BLaER1 treated with 17β-estradiol and CSF1 and Interleukin-3, amounts not matched to agents 10 nM and 100 nM (cell line): Measurements from ENCODE around the gene MYO1D.

Experiments
- H3K27ac ChIP-seq, 11 experiments: shearing (Covaris generic); formaldehyde crosslinking; 2 replicates each; pipeline ENCODE4 v1.8.1; 2022
- H3K27me3 ChIP-seq, 11 experiments: shearing (Covaris generic); formaldehyde crosslinking; 2 replicates each; pipeline ENCODE4 v1.8.1; 2022
- H3K36me3 ChIP-seq, 11 experiments: shearing (Covaris generic); formaldehyde crosslinking; 2 replicates each; pipeline ENCODE4 v1.8.1; 2022
- H3K4me1 ChIP-seq, 10 experiments: shearing (Covaris generic); formaldehyde crosslinking; 2 replicates each; pipeline ENCODE4 v1.8.1; 2022
- H3K4me2 ChIP-seq, 11 experiments: shearing (Covaris generic); formaldehyde crosslinking; 2 replicates each; pipeline ENCODE4 v1.8.1; 2022
- H3K4me3 ChIP-seq, 10 experiments: shearing (Covaris generic); formaldehyde crosslinking; 2 replicates each; pipeline ENCODE4 v1.8.1; 2022
- H3K9ac ChIP-seq, 11 experiments: shearing (Covaris generic); formaldehyde crosslinking; 2 replicates each; pipeline ENCODE4 v1.8.1; 2022
- H3K9me3 ChIP-seq, 11 experiments: shearing (Covaris generic); formaldehyde crosslinking; replicated peaks in 1 of 11; 2 replicates each; pipeline ENCODE4 v1.8.1; 2022
- H4K20me1 ChIP-seq, 11 experiments: shearing (Covaris generic); formaldehyde crosslinking; 2 replicates each; pipeline ENCODE4 v1.8.1; 2022
- Cebpa-rat ChIP-seq, 11 experiments: shearing (Covaris generic); IDR thresholded peaks; 2 replicates each; pipeline ENCODE4 v1.8.1; 2022

Gene MYO1D

DNA sequence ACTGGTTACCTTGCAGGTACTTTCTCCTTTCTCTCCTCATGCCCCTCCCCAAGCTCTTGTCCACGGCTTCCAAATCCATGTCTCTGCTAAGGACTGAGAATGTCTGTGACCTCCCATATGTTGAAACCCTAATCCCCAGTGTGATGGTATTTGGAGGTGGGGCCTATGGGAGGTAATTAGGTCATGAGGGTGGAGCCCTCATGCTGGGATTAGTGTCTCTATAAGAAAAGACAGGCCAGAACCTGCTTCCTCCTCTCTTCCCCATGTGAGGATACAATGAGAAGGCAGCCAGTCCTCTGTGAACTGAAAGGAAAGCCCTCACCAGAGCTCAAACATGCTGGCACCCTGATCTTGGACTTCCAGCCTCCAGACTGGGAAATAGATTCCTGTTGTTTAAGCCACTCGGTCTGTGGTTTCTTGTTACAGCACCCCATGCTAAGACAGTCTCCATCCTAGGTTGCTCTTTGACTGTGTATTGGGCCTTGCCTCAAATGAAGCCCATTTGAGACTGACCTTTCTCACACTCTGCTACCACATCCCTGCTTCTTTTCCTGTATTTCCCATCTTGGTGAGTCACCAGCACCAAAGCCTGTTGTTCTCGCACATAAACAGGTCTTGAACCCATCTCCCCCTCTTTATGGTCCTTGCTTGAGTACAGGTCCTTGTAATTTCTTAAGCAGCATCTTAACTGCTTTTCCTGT lies 255.2 kb downstream of the MYO1D start:
- Histone ChIP-seq H3K36me3 (no peaks in the 10 kb centered on the region), H4K20me1 (no peaks in the 10 kb centered on the region), H3K9ac (no peak overlapping the region), H3K4me3 (no peak overlapping the region), H3K4me2 (no peak overlapping the region), H3K4me1 (no peaks in the 10 kb centered on the region), H3K27me3 (no peaks in the 10 kb centered on the region), H3K9me3 (no peaks in the 10 kb centered on the region), H3K27ac (no peak overlapping the region)
- no peak for TF ChIP-seq Cebpa-rat (IDR thresholded peaks at IDR 0.05)

- H3K27ac ChIP-seq = no peak overlapping the region
- H3K4me2 ChIP-seq = no peak overlapping the region
- no peaks in the 10 kb centered on the region for H3K4me1 ChIP-seq
- H3K4me3 ChIP-seq = no peak overlapping the region
- H3K36me3 ChIP-seq = no peaks in the 10 kb centered on the region
- no peak for TF ChIP-seq Cebpa-rat (IDR thresholded peaks at IDR 0.05)
- H4K20me1 ChIP-seq = no peaks in the 10 kb centered on the region
- H3K9me3 ChIP-seq = no peaks in the 10 kb centered on the region
- H3K27me3 ChIP-seq = no peaks in the 10 kb centered on the region
- no peak overlapping the region for H3K9ac ChIP-seq
These were observed 261.6 kb downstream of the MYO1D start for GRCh38 chr17:32615326-32615725.

DNA sequence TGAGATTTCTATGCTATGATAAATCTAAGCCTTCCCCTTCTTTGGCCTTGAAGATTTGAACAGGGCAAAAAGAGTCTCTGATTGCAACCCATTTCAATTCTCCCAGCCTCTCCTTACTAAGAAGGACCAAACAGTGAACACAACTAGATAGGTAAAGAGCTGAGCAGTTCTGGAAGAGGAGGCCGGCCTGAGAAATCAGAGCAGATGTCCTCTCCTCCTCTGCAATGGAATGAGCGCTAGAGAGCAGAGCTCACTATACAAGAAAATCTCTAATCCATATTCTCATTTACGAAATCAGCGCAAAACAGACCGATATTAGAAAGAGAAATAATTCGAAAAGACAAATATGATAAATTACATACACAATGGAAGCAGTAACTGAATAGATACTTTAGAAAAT lies 266.0 kb downstream of the MYO1D start:
- Histone ChIP-seq H3K36me3 (no peaks in the 10 kb centered on the region), H4K20me1 (no peaks in the 10 kb centered on the region), H3K4me2 (no peak overlapping the region), H3K9ac (no peak overlapping the region), H3K9me3 (peaks cover 0 to 6% (median 0%) of the 10 kb centered on the region in 11 experiments; a peak in 4 of 22 replicates), H3K4me3 (no peak overlapping the region), H3K27me3 (no peaks in the 10 kb centered on the region), H3K4me1 (peaks cover 0 to 10% (median 8%) of the 10 kb centered on the region in 10 experiments; a peak in 16 of 20 replicates), H3K27ac (no peak overlapping the region)
- TF ChIP-seq Cebpa-rat (IDR thresholded peaks at IDR 0.05) = no peak

DNA sequence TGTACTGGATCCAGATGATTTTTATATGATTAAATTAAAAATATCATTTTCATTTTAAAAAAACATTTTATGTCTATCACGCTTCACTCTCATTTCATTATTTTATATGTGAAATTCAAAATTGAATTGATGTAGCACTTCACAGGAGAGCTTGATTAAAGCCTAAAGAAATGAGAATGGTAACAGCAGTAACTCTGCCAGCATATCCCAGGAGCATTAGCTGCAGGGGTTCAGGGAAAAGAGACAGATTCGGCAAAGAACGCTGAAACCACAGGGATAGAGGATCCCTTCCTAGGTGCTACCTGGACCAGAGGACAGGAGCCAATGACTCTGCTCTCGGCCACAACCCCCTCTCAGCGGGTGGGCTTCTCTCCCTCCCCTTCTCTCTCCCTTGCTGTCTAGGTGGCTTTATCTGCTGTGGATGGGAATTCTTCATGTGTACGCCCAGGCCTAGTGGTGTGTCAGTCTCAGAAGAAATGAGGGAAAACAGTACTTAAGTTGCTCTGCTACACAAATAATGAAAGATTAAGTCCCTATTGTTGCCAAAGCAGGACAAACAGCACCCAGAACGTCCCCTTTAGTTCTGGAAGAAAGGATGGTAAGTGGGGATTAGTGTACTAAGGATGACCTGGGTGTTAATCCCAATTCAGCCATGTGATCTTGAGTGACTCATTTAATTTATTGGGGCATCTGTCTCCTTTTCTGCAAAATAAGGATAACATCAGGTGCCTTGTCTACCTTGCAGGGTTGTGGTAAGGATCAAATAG lies 266.9 kb downstream of the MYO1D start:
- Histone ChIP-seq H3K9me3 (peaks cover 0 to 6% (median 0%) of the 10 kb centered on the region in 11 experiments; a peak in 4 of 22 replicates), H3K4me2 (no peak overlapping the region), H4K20me1 (no peaks in the 10 kb centered on the region), H3K9ac (no peak overlapping the region), H3K27me3 (no peaks in the 10 kb centered on the region), H3K27ac (no peak overlapping the region; a peak in 1 of 22 replicates), H3K36me3 (no peaks in the 10 kb centered on the region), H3K4me3 (no peak overlapping the region), H3K4me1 (peaks cover 0 to 10% (median 8%) of the 10 kb centered on the region in 10 experiments; a peak in 16 of 20 replicates)
- no peak for TF ChIP-seq Cebpa-rat (IDR thresholded peaks at IDR 0.05)

DNA sequence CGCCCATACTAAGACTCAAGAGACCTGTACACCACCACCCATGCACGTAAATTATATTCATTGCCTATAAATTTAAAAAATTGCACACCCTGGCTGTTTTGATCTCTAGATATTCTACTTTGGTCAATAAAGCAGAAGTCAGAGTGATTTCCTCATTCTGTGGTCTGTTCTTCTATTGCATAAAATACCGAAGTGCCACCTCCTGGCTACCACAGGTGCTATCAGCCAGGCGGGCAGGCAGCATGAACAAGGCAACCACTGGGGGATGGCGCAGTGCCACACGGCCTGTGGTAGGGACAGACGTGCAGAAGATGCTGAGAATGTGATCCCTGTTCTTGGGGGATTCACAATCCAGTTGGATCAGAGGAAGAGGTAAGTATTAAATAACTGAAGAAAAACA lies 267.8 kb downstream of the MYO1D start:
- H3K36me3 ChIP-seq = no peaks in the 10 kb centered on the region
- H4K20me1 ChIP-seq = no peaks in the 10 kb centered on the region
- H3K4me2 ChIP-seq = peak overlapping the region in 9 of 11 experiments; percentile 2 to 54 (median 11); a peak in 10 of 22 replicates
- peaks cover 0 to 10% (median 8%) of the 10 kb centered on the region in 10 experiments; a peak in 16 of 20 replicates for H3K4me1 ChIP-seq
- H3K9me3 ChIP-seq = peaks cover 0 to 6% (median 0%) of the 10 kb centered on the region in 11 experiments; a peak in 4 of 22 replicates
- peak overlapping the region in 3 of 11 experiments; percentile 11 to 49 (median 22); a peak in 4 of 22 replicates for H3K27ac ChIP-seq
- no peaks in the 10 kb centered on the region for H3K27me3 ChIP-seq
- no peak overlapping the region for H3K9ac ChIP-seq
- TF ChIP-seq Cebpa-rat (IDR thresholded peaks at IDR 0.05) = peak in 4 of 11 experiments; percentile 21 to 70 (median 45); a peak in 5 of 22 replicates
- no peak overlapping the region for H3K4me3 ChIP-seq

GRCh38 chr17:32608267-32608666 lies 268.7 kb downstream of the MYO1D start:
- Histone ChIP-seq H3K9me3 (peaks cover 0 to 6% (median 0%) of the 10 kb centered on the region in 11 experiments; a peak in 4 of 22 replicates), H3K4me3 (no peak overlapping the region)
- TF ChIP-seq Cebpa-rat (IDR thresholded peaks at IDR 0.05) = no peak

DNA sequence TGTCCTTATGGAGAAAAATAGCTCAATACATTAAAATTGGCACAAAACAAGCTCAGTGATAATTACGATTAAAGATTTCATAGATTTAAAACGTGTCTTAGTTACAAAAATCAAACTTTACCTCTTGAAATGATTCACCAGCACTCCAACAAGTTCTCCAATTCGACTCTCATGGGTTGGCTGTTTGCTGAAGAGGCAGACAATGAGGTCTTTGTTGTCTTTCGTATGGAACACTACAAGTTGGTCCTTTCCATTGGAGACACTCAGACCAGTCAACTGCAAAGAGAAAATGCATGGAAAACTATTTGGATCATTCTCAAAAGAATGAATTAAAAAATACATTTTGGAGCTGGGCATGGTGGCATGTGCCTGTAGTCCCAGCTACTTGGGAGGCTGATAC lies 272.0 kb downstream of the MYO1D start:
- Histone ChIP-seq H3K4me2 (no peak overlapping the region), H3K9ac (no peak overlapping the region), H3K36me3 (peaks cover 0 to 7% (median 0%) of the 10 kb centered on the region in 11 experiments; a peak in 5 of 22 replicates), H3K27me3 (no peaks in the 10 kb centered on the region), H3K9me3 (peaks cover 4 to 17% (median 12%) of the 10 kb centered on the region in 11 experiments), H4K20me1 (no peaks in the 10 kb centered on the region), H3K4me1 (peaks cover 0 to 10% (median 8%) of the 10 kb centered on the region in 10 experiments; a peak in 16 of 20 replicates), H3K4me3 (no peak overlapping the region), H3K27ac (no peak overlapping the region)
- no peak for TF ChIP-seq Cebpa-rat (IDR thresholded peaks at IDR 0.05)

More at GRCh38 chr17:32608267-32608666, 268.7 kb downstream of the MYO1D start:
- Histone ChIP-seq H4K20me1 (no peaks in the 10 kb centered on the region), H3K9ac (no peak overlapping the region), H3K4me1 (peaks cover 0 to 10% (median 8%) of the 10 kb centered on the region in 10 experiments; a peak in 16 of 20 replicates), H3K27me3 (no peaks in the 10 kb centered on the region), H3K36me3 (no peaks in the 10 kb centered on the region), H3K27ac (peak overlapping the region in 2 of 11 experiments; percentile 11 to 49; a peak in 2 of 22 replicates), H3K4me2 (no peak overlapping the region)

GRCh38 chr17:32602396-32602795 lies 274.5 kb downstream of the MYO1D start:
- H3K9me3 ChIP-seq = peaks cover 10 to 20% (median 17%) of the 10 kb centered on the region in 11 experiments
- H3K4me2 ChIP-seq = no peak overlapping the region
- H4K20me1 ChIP-seq = no peaks in the 10 kb centered on the region
- peaks cover 0 to 9% (median 0%) of the 10 kb centered on the region in 11 experiments; a peak in 5 of 22 replicates for H3K36me3 ChIP-seq
- TF ChIP-seq Cebpa-rat (IDR thresholded peaks at IDR 0.05) = no peak
- H3K9ac ChIP-seq = no peak overlapping the region
- H3K27ac ChIP-seq = no peak overlapping the region
- H3K4me3 ChIP-seq = no peak overlapping the region
- H3K27me3 ChIP-seq = no peaks in the 10 kb centered on the region
- H3K4me1 ChIP-seq = no peaks in the 10 kb centered on the region

DNA sequence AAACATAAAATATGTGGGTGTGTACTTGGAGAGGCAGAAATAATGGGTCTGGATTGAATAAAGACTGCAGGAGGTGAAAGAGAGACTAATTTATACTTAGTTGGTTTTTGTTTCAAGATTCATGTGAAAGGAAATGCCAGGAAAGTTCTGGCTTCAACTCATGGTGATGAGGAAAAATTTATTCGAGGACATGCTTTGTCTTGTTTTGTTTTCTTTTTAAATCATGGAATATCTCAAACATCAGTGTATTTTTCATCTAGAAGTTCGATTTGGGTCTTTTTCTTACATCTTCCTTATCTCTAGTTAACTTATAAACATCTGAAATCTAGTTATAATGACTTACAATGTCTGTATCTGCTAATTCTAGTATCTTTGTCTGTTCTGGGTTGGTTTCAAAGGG lies 275.1 kb downstream of the MYO1D start:
- peaks cover 0 to 9% (median 0%) of the 10 kb centered on the region in 11 experiments; a peak in 5 of 22 replicates for H3K36me3 ChIP-seq
- H3K4me1 ChIP-seq = no peaks in the 10 kb centered on the region
- peaks cover 10 to 20% (median 17%) of the 10 kb centered on the region in 11 experiments for H3K9me3 ChIP-seq
- H4K20me1 ChIP-seq = no peaks in the 10 kb centered on the region
- TF ChIP-seq Cebpa-rat (IDR thresholded peaks at IDR 0.05) = no peak
- H3K27ac ChIP-seq = no peak overlapping the region
- no peak overlapping the region for H3K4me2 ChIP-seq
- no peaks in the 10 kb centered on the region for H3K27me3 ChIP-seq
- H3K9ac ChIP-seq = no peak overlapping the region
- H3K4me3 ChIP-seq = no peak overlapping the region
